K562 (cell line): ENCODE results near the gene ERAL1. TPM values are rescaled to one million over a fixed set of nuclear protein-coding genes. Genes with fewer than 3 reads are reported as not detected.

Experiments
- ATAC-seq: fragments of 200-7000 bp; cut with Tn5 transposase; 3 replicates; pipeline ENCODE4 v1.9.1; 2020; ENCODE audit warnings: moderate library complexity
- BruUV-seq: library from RNA; stranded (reverse); fragments of 400-500 nt; replicated peaks from 2 replicates; lab custom pipeline; 2021; lab: Mats Ljungman, UMichigan
- CTCF ChIA-PET: fragments of 300-600 bp; formaldehyde crosslinking; extraction: SDS; loops from one replicate; lab custom pipeline; 2021; ENCODE audit warnings: low intra/inter-chr PET ratio; lab: Yijun Ruan, JAX
- POLR2A ChIA-PET: fragments of 300-600, 350-650 bp; sonication (Branson Sonifier 250); formaldehyde crosslinking; extraction: SDS; loops from one replicate; lab custom pipeline; 2021; ENCODE audit warnings: antibody characterized with exemption, inconsistent platforms; lab: Yijun Ruan, JAX
- DNase-seq, 4 experiments: peaks; one replicate each; pipeline versions ENCODE4 v3.0.0 to v3.0.0-alpha.2; 2011 to 2018; ENCODE audit warnings: low spot score in 3 of 4, mixed read lengths in 3 of 4; ENCODE audit errors: extremely low read depth in 1 of 4
- FAIRE-seq: peaks from 2 replicates; lab custom pipeline; 2011; peaks lifted over from hg19 to GRCh38; lab: Jason Lieb, UNC
- H2AFZ ChIP-seq: 2 replicates; pipeline ENCODE4 v1.6.0; 2011; ENCODE audit warnings: low read depth, low read length, control low read depth, inconsistent platforms
- H3K27ac ChIP-seq: fragments of 200-600 bp; 3 replicates; pipeline ENCODE4 v1.8.0; 2011; ENCODE audit warnings: low read depth, mild to moderate bottlenecking, control low read depth, inconsistent platforms, low read length, moderate library complexity, mixed read lengths; ENCODE audit errors: extremely low read depth
- H3K27me3 ChIP-seq, 2 experiments: fragments of 300-600 bp in 1 of 2; 2 replicates in 1 of 2; 3 replicates in 1 of 2; pipeline versions ENCODE4 v1.6.0 to v1.8.0; 2011; ENCODE audit warnings: inconsistent platforms in 2 of 2, low read length in 2 of 2, mild to moderate bottlenecking in 1 of 2, mixed read lengths in 1 of 2, moderate library complexity in 1 of 2; ENCODE audit not compliant: control insufficient read depth in 2 of 2, insufficient read depth in 2 of 2
- H3K36me3 ChIP-seq: fragments of 300-600 bp; 3 replicates; pipeline ENCODE4 v1.8.0; 2011; ENCODE audit warnings: mild to moderate bottlenecking, low read length, inconsistent platforms; ENCODE audit not compliant: control insufficient read depth, insufficient read depth
- H3K4me1 ChIP-seq, 2 experiments: fragments of 200-600 bp in 1 of 2; replicated peaks in 1 of 2; 2 replicates in 1 of 2; 3 replicates in 1 of 2; pipeline versions ENCODE4 v1.5.1 to v1.8.0; 2011; ENCODE audit warnings: inconsistent platforms in 2 of 2, low read length in 2 of 2, mild to moderate bottlenecking in 1 of 2, mixed read lengths in 1 of 2, moderate library complexity in 1 of 2; ENCODE audit not compliant: control insufficient read depth in 2 of 2, insufficient read depth in 2 of 2
- H3K4me2 ChIP-seq: 2 replicates; pipeline ENCODE4 v1.6.1; 2011; ENCODE audit warnings: low read length, control low read depth, inconsistent platforms, mixed read lengths; ENCODE audit not compliant: insufficient read depth
- H3K4me3 ChIP-seq: fragments of 200-600 bp; sonication (generic), shearing (Covaris generic); 2 replicates; pipeline ENCODE4 v1.5.1; 2016; ENCODE audit warnings: control low read depth, inconsistent platforms
- H3K79me2 ChIP-seq: fragments of 200-600 bp; 3 replicates; pipeline ENCODE4 v1.8.0; 2011; ENCODE audit warnings: low read length, inconsistent platforms; ENCODE audit not compliant: control insufficient read depth, insufficient read depth
- H3K9ac ChIP-seq, 2 experiments: 2 replicates each; pipeline versions ENCODE4 v1.6.0 to v1.6.1; 2011; ENCODE audit warnings: low read depth in 2 of 2, low read length in 2 of 2, control low read depth in 1 of 2, inconsistent platforms in 1 of 2, mild to moderate bottlenecking in 1 of 2, mixed read lengths in 1 of 2; ENCODE audit not compliant: insufficient read depth in 1 of 2
- H3K9me1 ChIP-seq: one replicate; pipeline ENCODE4 v1.6.0; 2011; ENCODE audit warnings: inconsistent platforms, mild to moderate bottlenecking, low read length, moderate library complexity; ENCODE audit not compliant: control insufficient read depth, insufficient read depth
- H3K9me3 ChIP-seq: replicated peaks from 2 replicates; pipeline ENCODE4 v1.5.1; 2011; ENCODE audit warnings: low read depth, low read length, inconsistent platforms; ENCODE audit not compliant: control insufficient read depth, insufficient read depth
- H4K20me1 ChIP-seq: replicated peaks from 2 replicates; pipeline ENCODE4 v1.6.1; 2011; ENCODE audit warnings: low read length, inconsistent platforms, mixed read lengths; ENCODE audit not compliant: control insufficient read depth, insufficient read depth
- E2F3 ChIP-seq: fragments of 250-450 bp; sonication (Bioruptor Pico); IDR thresholded peaks from 2 replicates; pipeline ENCODE4 v1.4.0; 2020; ENCODE audit warnings: mild to moderate bottlenecking
- FOXJ2 ChIP-seq: fragments of 200-800 bp; sonication (Bioruptor generic); IDR thresholded peaks from 2 replicates; pipeline ENCODE4 v1.6.1; 2016; ENCODE audit warnings: missing genetic modification characterization, missing compliant biosample characterization
- HEY1 ChIP-seq: fragments of 250-450 bp; sonication (Bioruptor Pico); IDR thresholded peaks from 2 replicates; pipeline ENCODE4 v1.5.0; 2020; ENCODE audit warnings: mild to moderate bottlenecking, moderate library complexity, borderline replicate concordance
- HMG20A ChIP-seq: fragments of 450-650 bp; formaldehyde crosslinking; conservative IDR thresholded peaks from 2 replicates; pipeline ENCODE4 v1.4.0; 2020; ENCODE audit warnings: mild to moderate bottlenecking, mixed read lengths
- MAFF ChIP-seq: IDR thresholded peaks from 2 replicates; pipeline ENCODE4 v1.6.1; 2012; ENCODE audit warnings: low read length, improper control_type of control experiment
- POLR2G ChIP-seq: fragments of 200-400 bp; formaldehyde crosslinking; IDR thresholded peaks from 2 replicates; pipeline ENCODE4 v1.6.1; 2017; ENCODE audit warnings: low read depth, mild to moderate bottlenecking, antibody characterized with exemption, low read length, moderate library complexity
- RBFOX2 ChIP-seq: fragments of 200-400 bp; formaldehyde crosslinking; IDR thresholded peaks from 2 replicates; pipeline ENCODE4 v1.6.1; 2017; ENCODE audit warnings: low read depth, mild to moderate bottlenecking, low read length, moderate library complexity
- WGBS: fragments of 100-300 bp; shearing (Covaris generic); methylation state at CpG from one replicate; pipeline ENCODE4 v1.1.6; 2016; ENCODE audit warnings: low coverage, mixed read lengths; ENCODE audit not compliant: insufficient coverage; ENCODE audit errors: missing lambda C conversion rate; 5-methylcytosine and 5-hydroxymethylcytosine counted together
- in situ Hi-C: fragments of 300-500 bp; cut with MboI; formaldehyde crosslinking; loops from 4 replicates; pipeline ENCODE4 v1.15.0; 2018; ENCODE audit warnings: inconsistent platforms, mixed read lengths
- intact Hi-C: fragments of 100-400 bp; cut with micrococcal nuclease; formaldehyde crosslinking; loops from 2 replicates; pipeline ENCODE4 v1.14.2; 2022
- polyA plus RNA-seq, 8 experiments: library from polyadenylated mRNA; depleted of rRNA in 4 of 8; stranded (reverse) in 5 of 8; unstranded in 3 of 8; fragments of >200 nt; fragmentation: Nextera tagmentation in 2 of 8; fragmentation: Illumina TruSeq in 1 of 8; extraction: Ambion mirVana in 2 of 8; extraction: Trizol in 1 of 8; gene quantifications; 2 replicates each; pipeline versions ENCODE4 v1.2.1 to v1.2.3, GENCODE V29; 2011 to 2014; ENCODE audit warnings: inconsistent platforms in 1 of 8, missing spikeins in 1 of 8
- total RNA-seq, 7 experiments: library from RNA; depleted of rRNA in 6 of 7; stranded (reverse); fragments of >200 nt in 6 of 7; fragmentation: Illumina TruSeq in 2 of 7; extraction: Trizol in 2 of 7; gene quantifications; 2 replicates each; pipeline versions ENCODE4 v1.2.1 to v1.2.3, GENCODE V29; 2011 to 2021; ENCODE audit warnings: low replicate concordance in 1 of 7
- TF ChIP-seq, protein P1 (sequence below): sonication (generic); formaldehyde crosslinking; IDR thresholded peaks from 2 replicates; pipeline ENCODE4 v1.8.1; 2023; ENCODE audit warnings: mild to moderate bottlenecking, missing genetic modification reagents
- TF ChIP-seq, protein P2 (sequence below), 2 experiments: fragments of 450-650 bp in 1 of 2; sonication (generic) in 1 of 2; formaldehyde crosslinking; conservative IDR thresholded peaks; 2 replicates each; pipeline versions ENCODE4 v1.4.0 to v1.8.1; 2020 to 2022; ENCODE audit warnings: mild to moderate bottlenecking in 1 of 2, missing genetic modification reagents in 1 of 2
- TF ChIP-seq, protein P3 (sequence below): sonication (generic); formaldehyde crosslinking; IDR thresholded peaks from 2 replicates; pipeline ENCODE4 v1.8.0; 2022; ENCODE audit warnings: missing genetic modification reagents, mild to moderate bottlenecking, borderline replicate concordance

The ERAL1 gene
- total and polyA plus RNA-seq, 9 of the 15 experiments (the other 6 are each of a cell fraction or from before 2014, with no cell fraction given), result 37.5 to 351 (median 106) TPM

DNA sequence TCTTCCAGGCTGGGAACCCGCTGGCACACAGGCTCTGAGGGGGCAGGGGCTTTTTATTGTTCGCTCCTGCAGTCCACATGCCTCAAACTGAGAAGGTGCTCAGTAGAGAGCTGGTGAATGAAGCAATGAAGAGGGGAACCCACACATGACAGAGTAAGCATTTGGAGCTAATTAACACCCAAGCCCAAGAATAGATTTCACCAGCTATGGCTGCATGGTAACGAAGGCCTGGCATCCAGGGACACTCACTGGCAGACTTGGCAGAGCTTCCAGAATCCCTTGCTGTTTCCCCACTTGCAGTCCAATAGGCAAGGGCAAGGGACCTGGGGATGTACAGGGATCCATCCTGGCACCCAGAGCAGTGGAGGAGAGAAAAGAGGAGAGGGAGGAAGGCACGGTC lies 30.5 kb downstream of the ERAL1 start:
- 0 out of 2 replicates have a peak, but pooled peaks have one; percentile 2 for TF ChIP-seq RBFOX2
- TF ChIP-seq HEY1, result no peak
- Histone ChIP-seq H3K9me3 (no peaks in the 10 kb centered on the region), H3K4me2 (no peak overlapping the region), H3K9me1 (no peaks in the 10 kb centered on the region), H3K79me2 (0 out of 3 replicates have a peak, but pooled peaks cover 3% of the 10 kb centered on the region), H2AFZ (no peak overlapping the region), H3K27me3 (no peaks in the 10 kb centered on the region), H3K27ac (no peak overlapping the region), H4K20me1 (no peaks in the 10 kb centered on the region; the same call in 1 of the 2 replicates), H3K9ac (peak overlapping the region in 1 of 2 experiments; percentile 57; a peak in 1 of 4 replicates), H3K36me3 (peaks cover 59% of the 10 kb centered on the region), H3K4me1 (peaks cover 4 to 42% of the 10 kb centered on the region in 2 experiments; a peak in 4 of 5 replicates), H3K4me3 (no peak overlapping the region)
- ATAC-seq, result no peak
- CTCF ChIA-PET, result no interaction called here
- DNase-seq, result no peak
- POLR2A ChIA-PET, result interaction anchor here (0.6 to 1.7 kb wide), 6 partner anchors 12 to 471 kb away, joined by 3 to 6 read pairs (median 4); partner anchors contain the start of gene FLOT2
- no peak for FAIRE-seq
- intact Hi-C loops (no loop called here), in situ Hi-C loops (no loop called here)
- 94% methylated on average over 4 of the region's 4 CpGs for WGBS
- BruUV-seq, result no TSS peak

DNA sequence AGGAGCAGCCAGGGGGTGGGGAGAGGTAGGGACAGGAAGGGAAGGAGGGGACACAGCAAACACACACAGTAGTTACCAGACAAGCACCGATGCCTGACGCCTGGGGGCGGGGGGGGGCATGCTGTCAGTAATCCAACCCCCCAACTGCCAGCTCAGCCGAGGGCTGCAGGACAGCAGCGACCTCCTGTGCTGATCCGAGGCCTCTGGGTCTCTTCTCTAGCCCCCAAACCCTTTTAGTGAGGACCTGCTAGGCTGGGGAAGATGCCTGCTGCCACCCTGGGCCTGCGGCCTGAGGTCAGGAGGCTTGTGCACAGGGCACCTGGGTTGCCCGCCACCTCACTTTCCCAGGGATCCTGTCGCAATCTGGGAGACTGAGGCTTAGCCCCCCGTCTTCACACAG lies 31.1 kb downstream of the ERAL1 start:
- H3K27me3 ChIP-seq, result no peaks in the 10 kb centered on the region
- peak overlapping the region in 1 of 2 experiments; percentile 63; a peak in 2 of 4 replicates for H3K9ac ChIP-seq
- peaks cover 0 to 36% of the 10 kb centered on the region in 2 experiments; a peak in 4 of 5 replicates for H3K4me1 ChIP-seq
- no peak for FAIRE-seq
- intact Hi-C loops (no loop called here), in situ Hi-C loops (no loop called here)
- 0 out of 3 replicates have a peak, but pooled peaks cover 3% of the 10 kb centered on the region for H3K79me2 ChIP-seq
- no peak for DNase-seq
- H2AFZ ChIP-seq, result no peak overlapping the region
- no peak overlapping the region for H3K4me3 ChIP-seq
- 88% methylated on average over 8 of the region's 10 CpGs for WGBS
- peaks cover 53% of the 10 kb centered on the region; the same call in 2 of the 3 replicates for H3K36me3 ChIP-seq
- no TSS peak for BruUV-seq
- no peaks in the 10 kb centered on the region for H3K9me3 ChIP-seq
- ChIA-PET POLR2A (interaction anchor here (0.8 to 1.7 kb wide), 4 partner anchors 11 to 20 kb away, joined by 3 to 6 read pairs (median 4); partner anchors contain the start of gene FLOT2), CTCF (no interaction called here)
- no peak overlapping the region for H3K4me2 ChIP-seq
- no peaks in the 10 kb centered on the region; the same call in 1 of the 2 replicates for H4K20me1 ChIP-seq
- no peak for ATAC-seq
- no peaks in the 10 kb centered on the region for H3K9me1 ChIP-seq
- no peak overlapping the region for H3K27ac ChIP-seq
- no peak for TF ChIP-seq HMG20A (CRISPR knock-in tag)
- TF ChIP-seq E2F3 (CRISPR knock-in tag), result no peak
- TF ChIP-seq, protein P1, sequence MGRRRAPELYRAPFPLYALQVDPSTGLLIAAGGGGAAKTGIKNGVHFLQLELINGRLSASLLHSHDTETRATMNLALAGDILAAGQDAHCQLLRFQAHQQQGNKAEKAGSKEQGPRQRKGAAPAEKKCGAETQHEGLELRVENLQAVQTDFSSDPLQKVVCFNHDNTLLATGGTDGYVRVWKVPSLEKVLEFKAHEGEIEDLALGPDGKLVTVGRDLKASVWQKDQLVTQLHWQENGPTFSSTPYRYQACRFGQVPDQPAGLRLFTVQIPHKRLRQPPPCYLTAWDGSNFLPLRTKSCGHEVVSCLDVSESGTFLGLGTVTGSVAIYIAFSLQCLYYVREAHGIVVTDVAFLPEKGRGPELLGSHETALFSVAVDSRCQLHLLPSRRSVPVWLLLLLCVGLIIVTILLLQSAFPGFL (CRISPR knock-in tag), result no peak
- TF ChIP-seq POLR2G, result peak; percentile 32; the same call in 1 of the 2 replicates
- no peak for TF ChIP-seq FOXJ2 (tag)
- TF ChIP-seq MAFF, result no peak
- TF ChIP-seq, protein P2, sequence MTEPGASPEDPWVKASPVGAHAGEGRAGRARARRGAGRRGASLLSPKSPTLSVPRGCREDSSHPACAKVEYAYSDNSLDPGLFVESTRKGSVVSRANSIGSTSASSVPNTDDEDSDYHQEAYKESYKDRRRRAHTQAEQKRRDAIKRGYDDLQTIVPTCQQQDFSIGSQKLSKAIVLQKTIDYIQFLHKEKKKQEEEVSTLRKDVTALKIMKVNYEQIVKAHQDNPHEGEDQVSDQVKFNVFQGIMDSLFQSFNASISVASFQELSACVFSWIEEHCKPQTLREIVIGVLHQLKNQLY (CRISPR knock-in tag; conservative IDR thresholded peaks at IDR 0.05), result no peak
- 0 out of 2 replicates have a peak, but pooled peaks have one; percentile 24 for TF ChIP-seq RBFOX2
- TF ChIP-seq, protein P3, sequence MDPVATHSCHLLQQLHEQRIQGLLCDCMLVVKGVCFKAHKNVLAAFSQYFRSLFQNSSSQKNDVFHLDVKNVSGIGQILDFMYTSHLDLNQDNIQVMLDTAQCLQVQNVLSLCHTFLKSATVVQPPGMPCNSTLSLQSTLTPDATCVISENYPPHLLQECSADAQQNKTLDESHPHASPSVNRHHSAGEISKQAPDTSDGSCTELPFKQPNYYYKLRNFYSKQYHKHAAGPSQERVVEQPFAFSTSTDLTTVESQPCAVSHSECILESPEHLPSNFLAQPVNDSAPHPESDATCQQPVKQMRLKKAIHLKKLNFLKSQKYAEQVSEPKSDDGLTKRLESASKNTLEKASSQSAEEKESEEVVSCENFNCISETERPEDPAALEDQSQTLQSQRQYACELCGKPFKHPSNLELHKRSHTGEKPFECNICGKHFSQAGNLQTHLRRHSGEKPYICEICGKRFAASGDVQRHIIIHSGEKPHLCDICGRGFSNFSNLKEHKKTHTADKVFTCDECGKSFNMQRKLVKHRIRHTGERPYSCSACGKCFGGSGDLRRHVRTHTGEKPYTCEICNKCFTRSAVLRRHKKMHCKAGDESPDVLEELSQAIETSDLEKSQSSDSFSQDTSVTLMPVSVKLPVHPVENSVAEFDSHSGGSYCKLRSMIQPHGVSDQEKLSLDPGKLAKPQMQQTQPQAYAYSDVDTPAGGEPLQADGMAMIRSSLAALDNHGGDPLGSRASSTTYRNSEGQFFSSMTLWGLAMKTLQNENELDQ, result no peak
